ENCODE measurements around the gene UBALD2.
"Not testable (repeated sequence)": the region's sequence is repeated elsewhere in the genome, so short reads cannot be mapped to it uniquely, and the experiment has no call there.

The UBALD2 gene

GRCh38 chr17:76263896-76264295 is 1.3 kb upstream of the UBALD2 start:
- in situ Hi-C loops (cut with HindIII; ENCODE audit: low sequenced_read_pairs), result no loop called here

DNA sequence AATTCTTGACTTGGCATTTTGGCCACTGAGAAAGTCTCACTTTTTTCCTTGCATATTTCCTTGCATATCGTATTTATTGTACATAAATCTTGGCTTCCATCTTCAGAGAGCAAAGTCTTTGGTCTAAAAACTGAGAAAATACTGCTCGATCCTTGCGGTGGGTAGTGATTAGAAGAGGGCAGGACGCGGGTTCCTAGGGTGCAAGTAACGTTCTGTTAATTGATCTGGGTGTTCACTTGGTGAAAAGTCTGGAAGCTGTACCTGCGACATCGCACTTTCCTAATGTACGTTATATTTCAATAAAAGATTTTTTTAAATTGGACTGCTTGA is 758 bp upstream of the UBALD2 start:
- in situ Hi-C loops (cut with HindIII; ENCODE audit: low sequenced_read_pairs), result no loop called here

- in situ Hi-C loops (cut with HindIII; ENCODE audit: low sequenced_read_pairs), result no loop called here
These were observed 586 bp downstream of the UBALD2 start for GRCh38 chr17:76265624-76266243.

DNA sequence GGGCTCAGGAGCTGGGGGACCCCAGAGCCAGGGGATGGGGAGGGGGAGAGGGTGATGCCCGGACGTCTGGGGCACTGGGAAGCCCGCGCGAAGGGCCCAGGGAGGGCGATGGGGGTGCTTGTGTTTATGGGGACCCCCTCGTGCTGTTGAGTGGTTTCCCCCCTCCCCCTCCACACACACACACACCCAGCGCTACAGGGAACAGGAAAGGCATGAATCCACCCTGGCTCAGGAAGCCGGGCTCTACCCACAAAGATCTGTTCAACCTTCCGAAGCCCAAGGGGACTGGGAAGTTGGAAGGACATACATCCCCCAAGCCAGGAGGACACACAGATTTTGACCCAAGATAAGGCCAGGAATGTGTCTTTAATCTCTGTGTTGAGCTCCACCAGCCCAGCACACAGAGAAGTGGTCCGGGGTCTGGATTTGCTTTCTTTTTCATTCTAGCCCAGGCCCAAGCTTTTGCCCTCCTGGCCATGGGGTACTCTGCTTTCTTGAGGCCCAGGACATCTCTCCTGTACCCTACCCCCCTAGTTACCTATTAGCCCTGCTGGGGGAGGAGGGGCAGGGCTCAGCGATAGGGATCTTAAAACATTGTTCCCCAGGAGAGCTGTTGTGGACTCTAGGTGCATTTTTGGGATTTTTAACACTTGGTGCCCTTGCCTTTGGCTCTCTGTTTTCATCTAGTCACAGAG is 1.2 kb downstream of the UBALD2 start:
- in situ Hi-C loops (cut with HindIII; ENCODE audit: low sequenced_read_pairs), result no loop called here

DNA sequence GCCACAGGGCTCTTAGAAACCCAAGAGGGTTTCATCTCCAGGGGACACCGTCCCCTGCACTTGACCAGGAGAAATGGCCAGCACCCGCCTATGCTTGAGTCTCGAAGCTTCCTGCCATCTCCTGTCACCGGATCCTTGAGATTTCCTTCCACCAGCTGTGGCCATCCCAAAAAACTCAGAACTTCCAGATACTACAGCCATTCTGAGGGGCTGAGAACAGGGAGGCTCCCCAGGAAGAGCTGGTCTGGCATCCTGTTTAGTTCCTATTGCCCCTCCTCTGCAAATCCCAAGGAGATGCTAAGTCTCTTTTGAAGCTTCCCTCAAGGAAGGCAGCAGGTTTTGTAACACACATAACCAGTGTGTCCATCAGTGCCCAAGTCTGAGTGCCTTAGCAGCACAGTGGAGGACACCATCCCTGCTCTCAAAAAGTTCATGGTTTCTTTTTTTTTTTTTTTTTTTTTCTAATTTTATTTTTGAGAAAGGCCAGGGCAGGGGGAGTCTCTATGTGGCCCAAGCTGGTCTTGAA is 2.0 kb downstream of the UBALD2 start:
- in situ Hi-C loops (cut with HindIII; ENCODE audit: low sequenced_read_pairs), result no loop called here

DNA sequence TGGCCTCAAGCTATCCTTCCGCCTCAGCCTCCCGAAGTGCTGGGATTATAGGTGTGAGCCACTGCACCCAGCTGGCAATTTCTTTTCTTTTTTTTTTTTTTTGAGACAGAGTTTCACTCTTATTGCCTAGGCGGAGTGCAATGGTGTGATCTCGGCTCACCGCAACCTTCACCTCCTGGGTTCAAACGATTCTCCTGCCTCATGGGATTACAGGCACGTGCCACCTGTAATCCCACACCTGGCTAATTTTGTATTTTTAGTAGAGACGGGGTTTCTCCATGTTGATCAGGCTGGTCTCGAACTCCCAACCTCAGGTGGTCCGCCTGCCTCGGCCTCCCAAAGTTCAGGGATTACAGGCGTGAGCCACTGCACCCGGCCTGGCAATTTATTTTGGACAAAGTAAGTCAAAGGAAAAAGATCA is 2.4 kb downstream of the UBALD2 start:
- in situ Hi-C loops (cut with HindIII; ENCODE audit: low sequenced_read_pairs), result not testable (repeated sequence)

GRCh38 chr17:76268015-76268749 is 3.0 kb downstream of the UBALD2 start:
- in situ Hi-C loops (cut with HindIII; ENCODE audit: low sequenced_read_pairs), result no loop called here

- in situ Hi-C loops (cut with HindIII; ENCODE audit: low sequenced_read_pairs), result no loop called here
These were observed 4.1 kb downstream of the UBALD2 start for GRCh38 chr17:76268991-76269981.

GRCh38 chr17:76270127-76270592 is 5.0 kb downstream of the UBALD2 start:
- in situ Hi-C loops (cut with HindIII; ENCODE audit: low sequenced_read_pairs), result no loop called here

DNA sequence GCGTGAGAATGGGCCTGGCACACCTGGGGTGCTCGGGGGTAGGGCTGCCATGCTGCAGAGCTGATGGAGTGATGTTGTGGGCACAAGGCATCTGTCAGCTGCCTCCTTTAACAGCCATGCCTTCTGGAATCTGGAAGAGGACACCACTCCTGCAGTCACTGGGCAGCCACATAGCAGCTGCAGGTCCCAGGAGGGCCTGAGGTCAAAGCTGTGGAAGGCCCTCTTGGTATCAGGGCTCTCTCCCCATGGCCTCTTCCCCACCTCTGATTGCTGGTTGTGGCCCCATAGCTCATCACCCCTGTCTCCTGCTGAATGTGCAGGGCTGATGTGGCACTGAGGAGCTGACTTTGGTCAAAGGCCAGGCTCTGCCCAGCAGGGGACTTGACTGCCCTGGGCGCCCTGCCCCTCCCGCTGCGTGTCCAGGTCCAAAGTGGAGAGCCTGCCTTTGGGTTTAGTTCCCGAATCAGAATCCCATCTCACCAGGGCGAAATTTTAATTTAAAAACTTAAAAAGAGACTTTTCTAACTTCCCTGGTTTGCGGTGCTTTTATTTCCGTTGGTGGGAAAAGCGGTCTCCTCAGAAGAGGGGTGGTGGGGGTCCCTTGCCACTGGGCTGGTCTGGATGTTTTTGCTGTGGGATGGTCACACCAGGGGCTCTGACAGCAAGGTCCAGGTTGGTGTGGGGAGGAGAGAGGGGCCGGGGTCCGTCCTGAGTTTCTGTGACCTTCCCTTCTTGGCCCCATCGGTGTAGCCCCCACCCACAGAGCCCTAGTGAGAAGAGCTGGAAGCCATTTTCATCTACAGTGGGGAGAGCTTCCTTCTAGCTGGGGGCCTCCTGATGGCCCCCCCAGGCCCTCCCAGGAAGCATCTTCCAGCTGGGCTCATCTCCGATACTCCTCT is 5.9 kb downstream of the UBALD2 start:
- in situ Hi-C loops (cut with HindIII; ENCODE audit: low sequenced_read_pairs), result no loop called here

GRCh38 chr17:76271669-76272540 is 6.8 kb downstream of the UBALD2 start:
- in situ Hi-C loops (cut with HindIII; ENCODE audit: low sequenced_read_pairs), result no loop called here

- in situ Hi-C loops (cut with HindIII; ENCODE audit: low sequenced_read_pairs), result no loop called here
These were observed 7.6 kb downstream of the UBALD2 start for GRCh38 chr17:76272541-76273444.

- in situ Hi-C loops (cut with HindIII; ENCODE audit: low sequenced_read_pairs), result no loop called here
These were observed 8.4 kb downstream of the UBALD2 start for GRCh38 chr17:76273445-76274111.

DNA sequence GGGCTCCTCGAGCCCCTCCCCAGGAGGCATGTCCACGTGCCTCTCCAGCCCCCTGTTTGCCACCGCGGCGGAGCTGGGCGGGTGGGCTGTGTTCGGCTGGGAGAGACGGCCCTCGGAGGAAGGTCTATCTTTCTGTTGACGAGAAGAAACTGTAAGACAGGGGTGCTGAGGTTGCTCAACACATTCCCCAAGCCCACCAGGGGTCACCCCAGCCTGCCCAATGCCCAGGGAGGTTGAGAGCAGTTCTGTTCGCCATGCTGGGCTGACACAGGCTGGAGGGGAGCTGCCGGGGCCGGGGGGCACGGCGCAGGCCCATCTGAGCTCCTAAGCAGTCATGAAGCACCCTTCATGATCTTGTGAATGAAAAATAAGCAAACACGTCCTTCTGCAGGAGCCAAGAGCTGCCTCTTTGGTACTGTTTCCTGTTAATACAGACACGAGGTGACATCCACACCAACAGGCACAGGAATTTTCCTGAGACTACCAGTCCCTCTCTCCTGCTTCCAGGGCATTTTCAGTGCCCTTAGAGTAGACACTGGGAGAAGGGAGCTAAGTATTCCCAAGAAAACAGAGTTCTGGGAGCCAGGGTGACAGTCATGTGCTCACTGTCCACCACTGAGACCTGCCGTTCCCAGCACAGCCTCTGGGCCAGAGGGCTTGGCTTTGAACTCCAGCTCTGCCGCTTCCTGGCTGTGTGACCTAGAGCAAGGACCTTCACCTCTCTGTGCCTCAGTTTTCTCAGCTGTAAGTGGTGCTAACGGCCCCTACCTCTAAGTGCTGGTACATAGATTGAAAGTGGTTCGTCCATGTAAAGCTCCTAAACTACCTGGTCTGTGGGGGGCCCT is 9.2 kb downstream of the UBALD2 start:
- in situ Hi-C loops (cut with HindIII; ENCODE audit: low sequenced_read_pairs), result no loop called here

- in situ Hi-C loops (cut with HindIII; ENCODE audit: low sequenced_read_pairs), result no loop called here
These were observed 10.4 kb downstream of the UBALD2 start for GRCh38 chr17:76275382-76276068.

GRCh38 chr17:76276069-76276431 is 10.9 kb downstream of the UBALD2 start:
- in situ Hi-C loops (cut with HindIII; ENCODE audit: low sequenced_read_pairs), result no loop called here

All from DLD1 (cell line).